Ascending aorta (tissue), 2 donors: Measurements from ENCODE around the gene ANKFN1. TPM values are rescaled to one million over a fixed set of nuclear protein-coding genes. Genes with fewer than 3 reads are reported as not detected.

Source experiments
- DNase-seq, 2 donors: peaks; one replicate each; pipeline ENCODE4 v3.0.0-alpha.2; 2019; ENCODE audit warnings: low spot score in 2 of 2
- H3K27ac ChIP-seq, 2 donors: fragments of 200-600 bp; sonication (generic); one replicate each; pipeline ENCODE4 v1.5.1; 2016 to 2017; ENCODE audit warnings: mild to moderate bottlenecking in 1 of 2
- H3K27me3 ChIP-seq: fragments of 200-600 bp; sonication (generic); one replicate; pipeline ENCODE4 v1.5.1; 2017
- H3K36me3 ChIP-seq, 2 donors: fragments of 200-600 bp; sonication (generic); one replicate each; pipeline ENCODE4 v1.5.1; 2016
- H3K4me1 ChIP-seq, 2 donors: fragments of 200-600 bp; sonication (generic); one replicate each; pipeline ENCODE4 v1.5.1; 2016 to 2017; ENCODE audit warnings: mild to moderate bottlenecking in 1 of 2
- H3K4me3 ChIP-seq, 2 donors: fragments of 200-600 bp; sonication (generic); one replicate each; pipeline ENCODE4 v1.5.1; 2016 to 2017; ENCODE audit warnings: mild to moderate bottlenecking in 1 of 2
- H3K9me3 ChIP-seq, 2 donors: fragments of 200-600 bp; sonication (generic); one replicate each; pipeline ENCODE4 v1.5.1; 2016
- CTCF ChIP-seq, 3 experiments: fragments of 200-600 bp in 2 of 3; fragments of 450-650 bp in 1 of 3; sonication (generic) in 2 of 3; IDR thresholded peaks; one replicate each; pipeline ENCODE4 v1.5.1; 2016 to 2019; ENCODE audit warnings: antibody characterized with exemption in 3 of 3, mild to moderate bottlenecking in 1 of 3, moderate library complexity in 1 of 3
- intact Hi-C: fragments of 100-400 bp; cut with DNase I; formaldehyde crosslinking; loops from one replicate; pipeline ENCODE4 v1.15.1; 2023
- total RNA-seq: library from RNA; depleted of rRNA; stranded (reverse); fragments of >200 nt; gene quantifications from one replicate; pipeline ENCODE4 v1.1.0, GENCODE V29; 2016

ANKFN1 gene
- total RNA-seq, 1 donor from 2014 or later: not detected

- Histone ChIP-seq H3K4me3 (no peak overlapping the region), H3K9me3 (no peaks in the 10 kb centered on the region), H3K27me3 (no peaks in the 10 kb centered on the region), H3K36me3 (no peaks in the 10 kb centered on the region), H3K27ac (no peak overlapping the region), H3K4me1 (no peaks in the 10 kb centered on the region)
- no peak for DNase-seq
- intact Hi-C loops: no loop called here
- TF ChIP-seq CTCF (IDR thresholded peaks at IDR 0.05): no peak
Measured at GRCh38 chr17:56528696-56529095, 375.4 kb downstream of the ANKFN1 start.

GRCh38 chr17:56532926-56533325, 379.7 kb downstream of the ANKFN1 start:
- Histone ChIP-seq H3K4me1 (no peaks in the 10 kb centered on the region), H3K27ac (no peak overlapping the region), H3K36me3 (no peaks in the 10 kb centered on the region), H3K27me3 (no peaks in the 10 kb centered on the region), H3K9me3 (no peaks in the 10 kb centered on the region), H3K4me3 (no peak overlapping the region)
- no peak for DNase-seq
- TF ChIP-seq CTCF (IDR thresholded peaks at IDR 0.05): no peak
- intact Hi-C loops: no loop called here

- intact Hi-C loops: no loop called here
- Histone ChIP-seq H3K36me3 (no peaks in the 10 kb centered on the region), H3K4me1 (no peaks in the 10 kb centered on the region), H3K9me3 (no peaks in the 10 kb centered on the region), H3K27ac (no peak overlapping the region), H3K4me3 (no peak overlapping the region), H3K27me3 (no peaks in the 10 kb centered on the region)
- DNase-seq: no peak
- no peak for TF ChIP-seq CTCF (IDR thresholded peaks at IDR 0.05)
Measured at GRCh38 chr17:56536766-56537165, 383.5 kb downstream of the ANKFN1 start.

GRCh38 chr17:56540836-56541235, 387.6 kb downstream of the ANKFN1 start:
- Histone ChIP-seq H3K27me3 (no peaks in the 10 kb centered on the region), H3K27ac (no peak overlapping the region), H3K4me1 (no peaks in the 10 kb centered on the region), H3K36me3 (no peaks in the 10 kb centered on the region), H3K4me3 (no peak overlapping the region), H3K9me3 (no peaks in the 10 kb centered on the region)
- no peak for DNase-seq
- TF ChIP-seq CTCF (IDR thresholded peaks at IDR 0.05): no peak
- intact Hi-C loops: no loop called here

- no peaks in the 10 kb centered on the region for H3K4me1 ChIP-seq
- H3K4me3 ChIP-seq: no peak overlapping the region
- DNase-seq: no peak
Measured at GRCh38 chr17:56543280-56543679, 390.0 kb downstream of the ANKFN1 start.

More at GRCh38 chr17:56543280-56543679, 390.0 kb downstream of the ANKFN1 start:
- no peaks in the 10 kb centered on the region for H3K36me3 ChIP-seq
- H3K9me3 ChIP-seq: no peaks in the 10 kb centered on the region
- no peak for TF ChIP-seq CTCF (IDR thresholded peaks at IDR 0.05)
- intact Hi-C loops: no loop called here
- no peak overlapping the region for H3K27ac ChIP-seq
- H3K27me3 ChIP-seq: no peaks in the 10 kb centered on the region
